Transverse colon (tissue), 4 donors: ENCODE results near the gene PSEN2. TPM values are rescaled to one million over a fixed set of nuclear protein-coding genes. Genes with fewer than 3 reads are reported as not detected.
"Not testable (repeated sequence)": the region's sequence is repeated elsewhere in the genome, so short reads cannot be mapped to it uniquely, and the experiment has no call there.

Experiments
- DNase-seq: peaks from one replicate; pipeline ENCODE4 v3.0.0-alpha.2; 2019
- H3K27ac ChIP-seq, 4 donors: fragments of 200-600 bp; sonication (generic); 2 replicates each; pipeline ENCODE4 v1.5.1; 2016 to 2018; ENCODE audit warnings: inconsistent platforms in 4 of 4
- H3K27me3 ChIP-seq: fragments of 200-600 bp; sonication (generic); 2 replicates; pipeline ENCODE4 v1.5.1; 2017; ENCODE audit warnings: inconsistent platforms
- H3K36me3 ChIP-seq, 4 donors: fragments of 200-600 bp; sonication (generic); 2 replicates each; pipeline ENCODE4 v1.5.1; 2017 to 2019; ENCODE audit warnings: inconsistent platforms in 4 of 4
- H3K4me1 ChIP-seq, 4 donors: fragments of 200-600 bp; sonication (generic); 2 replicates each; pipeline ENCODE4 v1.5.1; 2017 to 2020; ENCODE audit warnings: inconsistent platforms in 4 of 4
- H3K4me3 ChIP-seq, 4 donors: fragments of 200-600 bp; sonication (generic); 1 replicate in 1 of 4; 2 replicates in 3 of 4; pipeline versions ENCODE4 v1.5.1 to v1.6.1; 2017 to 2019; ENCODE audit warnings: inconsistent platforms in 4 of 4
- H3K9me3 ChIP-seq, 2 donors: fragments of 200-600 bp; sonication (generic); 2 replicates each; pipeline ENCODE4 v1.5.1; 2017 to 2019; ENCODE audit warnings: inconsistent platforms in 2 of 2
- EP300 ChIP-seq: sonication (generic); formaldehyde crosslinking; IDR thresholded peaks from one replicate; pipeline ENCODE4 v1.6.1; 2017; ENCODE audit warnings: antibody characterized with exemption, low read depth
- POLR2A ChIP-seq: fragments of 450-650 bp; IDR thresholded peaks from one replicate; pipeline ENCODE4 v1.6.1; 2016; ENCODE audit warnings: antibody characterized with exemption, mild to moderate bottlenecking, moderate library complexity
- POLR2AphosphoS5 ChIP-seq, 3 donors: sonication (generic); formaldehyde crosslinking; IDR thresholded peaks; one replicate each; pipeline ENCODE4 v1.6.1; 2016; ENCODE audit warnings: antibody characterized with exemption in 3 of 3
- WGBS, 2 donors: methylation state at CpG; one replicate each; pipeline ENCODE4 v1.1.5; 2018; ENCODE audit warnings: low coverage in 1 of 2; 5-methylcytosine and 5-hydroxymethylcytosine counted together
- in situ Hi-C, 4 donors: fragments of 200-750 bp; cut with MboI; loops; one replicate each; pipeline versions ENCODE4 v1.15.0 to v1.15.1; 2017; ENCODE audit warnings: low sequenced_read_pairs in 3 of 4, low pct_ligation_motif_present in 1 of 4, low pct_unique_long_range_greater_than_20kb in 1 of 4
- intact Hi-C: fragments of 100-400 bp; cut with DNase I; formaldehyde crosslinking; loops from one replicate; pipeline ENCODE4 v1.15.1; 2023; ENCODE audit warnings: low total_unique reads
- total RNA-seq, 4 donors: library from RNA; depleted of rRNA; stranded (reverse); fragments of >200 nt; gene quantifications; one replicate each; pipeline ENCODE4 v1.1.0, GENCODE V29; 2016
- TF ChIP-seq, protein P1 (sequence below), 5 experiments: fragments of 200-600 bp in 3 of 5; fragments of 450-650 bp in 2 of 5; sonication (generic) in 3 of 5; IDR thresholded peaks; 1 replicate in 2 of 5; 2 replicates in 3 of 5; pipeline ENCODE4 v1.5.1; 2016 to 2017; ENCODE audit warnings: antibody characterized with exemption in 5 of 5, inconsistent platforms in 3 of 5, mild to moderate bottlenecking in 2 of 5, moderate library complexity in 1 of 5

The PSEN2 gene
- total RNA-seq, 4 donors from 2014 or later, result 24.6 to 47.5 (median 35.6) TPM

DNA sequence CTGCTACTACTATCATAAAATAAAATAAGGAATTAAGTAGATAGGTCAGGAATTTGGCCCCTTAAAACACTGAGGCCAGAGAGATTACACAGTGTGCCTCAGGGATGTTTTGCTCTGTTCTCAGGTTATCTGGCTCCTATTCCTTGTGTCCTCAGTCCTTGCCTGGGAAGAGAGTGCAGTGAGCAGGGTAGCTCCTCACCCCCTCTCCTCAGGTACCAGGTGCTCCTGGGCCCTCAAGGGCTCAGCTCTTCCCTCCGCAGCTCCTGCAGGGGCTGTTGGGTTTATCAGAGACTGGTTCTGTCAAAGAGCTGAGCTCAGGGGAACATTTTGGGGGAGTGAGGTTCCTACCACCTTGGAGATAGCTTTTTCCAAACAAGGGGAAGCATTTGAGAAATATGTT is 49.6 kb downstream of the PSEN2 start:
- intact Hi-C loops, result no loop called here

DNA sequence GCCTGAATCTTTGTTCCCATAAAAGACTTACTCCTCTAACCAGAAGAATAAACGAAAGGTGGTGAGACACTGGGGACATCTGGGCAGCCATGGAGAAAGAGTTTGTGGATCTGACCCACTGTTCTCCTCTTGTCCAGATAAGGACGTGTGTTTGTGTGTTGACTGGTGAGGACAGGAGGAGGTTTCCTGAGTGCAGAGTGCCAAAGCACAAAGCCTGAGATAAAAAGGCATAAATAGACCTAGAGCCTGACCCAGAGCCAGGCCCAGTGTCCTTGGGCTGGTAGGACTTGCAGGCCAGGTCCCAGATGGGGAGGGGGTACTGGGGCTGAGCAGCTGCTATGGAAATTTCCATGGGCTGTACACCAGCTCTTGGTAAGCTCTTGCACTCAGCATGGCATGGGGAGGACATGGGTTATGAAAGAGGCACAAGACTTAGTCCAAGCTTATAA is 50.1 kb downstream of the PSEN2 start:
- Histone ChIP-seq H3K36me3 (no peaks in the 10 kb centered on the region), H3K27ac (no peak overlapping the region), H3K4me3 (no peak overlapping the region), H3K27me3 (no peaks in the 10 kb centered on the region), H3K9me3 (no peaks in the 10 kb centered on the region), H3K4me1 (peaks cover 0 to 7% (median 0%) of the 10 kb centered on the region in 4 donors)
- intact Hi-C loops (no loop called here), in situ Hi-C loops (loop anchor here in 3 of 4 donors (25.0 kb wide), 1 partner anchor 517 kb away; no protein-coding TSS in a partner anchor)
- DNase-seq, result no peak
- TF ChIP-seq POLR2A, result no peak
- TF ChIP-seq POLR2AphosphoS5 (IDR thresholded peaks at IDR 0.05), result no peak
- no peak for TF ChIP-seq EP300
- TF ChIP-seq, protein P1, sequence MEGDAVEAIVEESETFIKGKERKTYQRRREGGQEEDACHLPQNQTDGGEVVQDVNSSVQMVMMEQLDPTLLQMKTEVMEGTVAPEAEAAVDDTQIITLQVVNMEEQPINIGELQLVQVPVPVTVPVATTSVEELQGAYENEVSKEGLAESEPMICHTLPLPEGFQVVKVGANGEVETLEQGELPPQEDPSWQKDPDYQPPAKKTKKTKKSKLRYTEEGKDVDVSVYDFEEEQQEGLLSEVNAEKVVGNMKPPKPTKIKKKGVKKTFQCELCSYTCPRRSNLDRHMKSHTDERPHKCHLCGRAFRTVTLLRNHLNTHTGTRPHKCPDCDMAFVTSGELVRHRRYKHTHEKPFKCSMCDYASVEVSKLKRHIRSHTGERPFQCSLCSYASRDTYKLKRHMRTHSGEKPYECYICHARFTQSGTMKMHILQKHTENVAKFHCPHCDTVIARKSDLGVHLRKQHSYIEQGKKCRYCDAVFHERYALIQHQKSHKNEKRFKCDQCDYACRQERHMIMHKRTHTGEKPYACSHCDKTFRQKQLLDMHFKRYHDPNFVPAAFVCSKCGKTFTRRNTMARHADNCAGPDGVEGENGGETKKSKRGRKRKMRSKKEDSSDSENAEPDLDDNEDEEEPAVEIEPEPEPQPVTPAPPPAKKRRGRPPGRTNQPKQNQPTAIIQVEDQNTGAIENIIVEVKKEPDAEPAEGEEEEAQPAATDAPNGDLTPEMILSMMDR (IDR thresholded peaks at IDR 0.05), result no peak
- 79 to 81% methylated on average over 2 of the region's 2 CpGs for WGBS, 2 donors

More for the DNA sequence above, 49.6 kb downstream of the PSEN2 start:
- DNase-seq, result no peak
- in situ Hi-C loops, result loop anchor here (10.0 to 25.0 kb wide), 3 partner anchors 55 to 525 kb away; no protein-coding TSS in a partner anchor
- Histone ChIP-seq H3K9me3 (no peaks in the 10 kb centered on the region), H3K27me3 (no peaks in the 10 kb centered on the region), H3K4me3 (no peak overlapping the region), H3K4me1 (peaks cover 0 to 12% (median 2%) of the 10 kb centered on the region in 4 donors), H3K36me3 (no peaks in the 10 kb centered on the region), H3K27ac (no peak overlapping the region)
- WGBS, 2 donors, result 100% methylated on average over 1 of the region's 1 CpG; no CpG with 5 or more reads in 1 of the 2 donors
- no peak for TF ChIP-seq POLR2A
- TF ChIP-seq POLR2AphosphoS5 (IDR thresholded peaks at IDR 0.05), result no peak
- TF ChIP-seq, protein P1 (IDR thresholded peaks at IDR 0.05), result no peak
- TF ChIP-seq EP300, result no peak

DNA sequence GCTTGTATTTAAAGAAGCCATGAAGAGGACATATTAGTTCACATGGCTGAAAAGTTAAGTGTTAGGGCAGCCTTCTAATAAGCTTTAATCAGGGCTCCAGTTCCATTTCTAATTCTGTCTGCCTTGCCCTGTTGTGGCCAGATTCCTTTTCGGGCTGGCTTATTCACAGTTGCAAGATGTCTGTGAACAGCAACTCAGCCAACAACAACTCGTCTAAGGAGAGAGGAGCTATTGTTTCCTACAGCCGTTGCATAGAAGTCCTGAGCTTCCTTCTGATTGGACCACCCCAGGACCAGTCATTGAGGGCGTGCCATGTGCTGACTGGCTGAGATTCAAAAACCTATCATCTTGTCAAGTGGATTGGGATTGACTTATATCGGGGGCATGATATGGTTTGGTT is 51.1 kb downstream of the PSEN2 start:
- intact Hi-C loops (no loop called here), in situ Hi-C loops (loop anchor here in 3 of 4 donors (25.0 kb wide), 1 partner anchor 516 kb away; no protein-coding TSS in a partner anchor)
- no peaks in the 10 kb centered on the region for H3K9me3 ChIP-seq
- WGBS, 2 donors, result 88 to 93% methylated on average over 1 to 5 of the region's 5 CpGs
- H3K4me1 ChIP-seq, result no peaks in the 10 kb centered on the region
- DNase-seq, result no peak
- TF ChIP-seq POLR2A (no peak), POLR2AphosphoS5 (IDR thresholded peaks at IDR 0.05) (no peak), EP300 (no peak)
- TF ChIP-seq, protein P1 (IDR thresholded peaks at IDR 0.05), result no peak
- H3K27me3 ChIP-seq, result no peaks in the 10 kb centered on the region
- H3K36me3 ChIP-seq, result no peaks in the 10 kb centered on the region
- no peak overlapping the region for H3K4me3 ChIP-seq
- H3K27ac ChIP-seq, result no peak overlapping the region

DNA sequence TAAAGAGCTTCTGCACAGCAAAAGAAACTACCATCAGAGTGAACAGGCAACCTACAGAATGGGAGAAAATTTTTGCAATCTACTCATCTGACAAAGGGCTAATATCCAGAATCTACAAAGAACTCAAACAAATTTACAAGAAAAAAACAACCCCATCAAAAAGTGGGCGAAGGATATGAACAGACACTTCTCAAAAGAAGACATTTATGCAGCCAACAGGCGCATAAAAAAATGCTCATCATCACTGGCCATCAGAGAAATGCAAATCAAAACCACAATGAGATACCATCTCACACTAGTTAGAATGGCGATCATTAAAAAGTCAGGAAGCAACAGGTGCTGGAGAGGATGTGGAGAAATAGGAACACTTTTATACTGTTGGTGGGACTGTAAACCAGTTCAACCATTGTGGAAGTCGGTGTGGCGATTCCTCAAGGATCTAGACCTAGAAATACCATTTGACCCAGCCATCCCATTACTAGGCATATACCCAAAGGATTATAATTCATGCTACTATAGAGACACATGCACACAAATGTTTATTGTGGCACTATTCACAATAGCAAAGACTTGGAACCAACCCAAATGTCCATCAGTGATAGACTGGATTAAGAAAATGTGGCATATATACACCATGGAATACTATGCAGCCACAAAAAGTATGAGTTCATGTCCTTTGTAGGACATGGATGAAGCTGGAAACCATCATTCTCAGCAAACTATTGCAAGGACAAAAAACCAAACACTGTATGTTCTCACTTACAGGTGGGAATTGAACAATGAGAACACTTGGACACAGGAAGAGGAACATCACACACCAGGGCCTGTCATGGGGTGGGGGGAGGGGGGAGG is 59.1 kb downstream of the PSEN2 start:
- not testable (repeated sequence) for DNase-seq

More for the DNA sequence above, 59.1 kb downstream of the PSEN2 start:
- intact Hi-C loops, in situ Hi-C loops, H3K4me1 ChIP-seq, H3K27ac ChIP-seq, H3K4me3 ChIP-seq, H3K27me3 ChIP-seq, H3K36me3 ChIP-seq: not testable (repeated sequence)
- WGBS, 2 donors, result 86% methylated on average over 5 of the region's 5 CpGs; no CpG with 5 or more reads in 1 of the 2 donors
- H3K9me3 ChIP-seq, result peaks cover under 1 to 10% of the 10 kb centered on the region in 2 donors
